Spinal cord (tissue), 10 donors: ENCODE measurements around the gene DGKG. TPM values are rescaled to one million over a fixed set of nuclear protein-coding genes. Genes with fewer than 3 reads are reported as not detected.

Experiments
- DNase-seq, 6 donors: peaks; one replicate each; pipeline versions ENCODE4 v3.0.0 to v3.0.0-alpha.2; 2013 to 2015; ENCODE audit warnings: low spot score in 6 of 6, low read depth in 4 of 6
- H3K27ac ChIP-seq: one replicate; pipeline ENCODE4 v1.5.1; 2013; ENCODE audit warnings: low read depth, low read length, control low read depth
- H3K27me3 ChIP-seq: one replicate; pipeline ENCODE4 v1.6.1; 2013; ENCODE audit warnings: low read length; ENCODE audit not compliant: control insufficient read depth, insufficient read depth
- H3K36me3 ChIP-seq: one replicate; pipeline ENCODE4 v1.6.1; 2013; ENCODE audit warnings: low read length; ENCODE audit not compliant: control insufficient read depth, insufficient read depth
- H3K4me1 ChIP-seq: one replicate; pipeline ENCODE4 v1.6.1; 2013; ENCODE audit warnings: low read length; ENCODE audit not compliant: control insufficient read depth, insufficient read depth
- H3K4me3 ChIP-seq: one replicate; pipeline ENCODE4 v1.5.1; 2013; ENCODE audit warnings: low read depth, low read length, control low read depth
- H3K9me3 ChIP-seq: one replicate; pipeline ENCODE4 v1.6.1; 2013; ENCODE audit warnings: low read length; ENCODE audit not compliant: control insufficient read depth, insufficient read depth
- WGBS: methylation state at CpG from one replicate; pipeline ENCODE4 v1.1.5; 2013; ENCODE audit warnings: missing lambda C conversion rate; ENCODE audit not compliant: insufficient coverage; 5-methylcytosine and 5-hydroxymethylcytosine counted together
- long read RNA-seq, 4 donors: transcript quantifications; one replicate each; lab custom pipeline, GENCODE V29; 2026
- polyA plus RNA-seq, 2 donors: library from polyadenylated mRNA; unstranded; fragments of 120-200 nt; gene quantifications; one replicate each; pipeline ENCODE4 v1.2.1, GENCODE V29; 2013; ENCODE audit not compliant: insufficient read length in 2 of 2
- total RNA-seq, 2 donors: library from RNA; depleted of rRNA in 1 of 2; stranded (reverse); fragments of 120-200 nt in 1 of 2; fragments of >200 nt in 1 of 2; gene quantifications; one replicate each; pipeline versions ENCODE4 v1.2.3 to v1.2.4, GENCODE V29; 2013 to 2014
- donor health status: healthy.

DGKG gene
- total RNA-seq (10 to 100 TPM in 1 of 2 donors, 1 to 10 TPM in 1; 5.6 to 20.6 TPM), polyA plus RNA-seq (10 to 100 TPM in 1 of 2 donors, 1 to 10 TPM in 1; 9.7 to 10.2 TPM)
- long read RNA-seq, donor 1, full-length matches to known transcripts, result 2 of 2 reads
- long read RNA-seq, donor 1, partial matches to known transcripts, result 0 of 2 reads
- long read RNA-seq, donor 1, other reads (novel, unspliced or antisense), result 0 of 2 reads
- long read RNA-seq, donor 2, result 0 reads
- long read RNA-seq, donor 3, result 0 reads
- long read RNA-seq, donor 4, result 0 reads

GRCh38 chr3:186361762-186362536, at the start of gene DGKG:
DGKG (minus strand) TSS chr3:186362234; CDS start chr3:186320459, 41,775 bp downstream.
- H3K27ac ChIP-seq, result no peak within 1 kb of the TSS
- 0% methylated on average over 52 of the region's 62 CpGs for WGBS
- peaks cover 39% of the 10 kb centered on the region for H3K4me1 ChIP-seq
- no peaks in the 10 kb centered on the region for H3K36me3 ChIP-seq
- H3K4me3 ChIP-seq, result peak within 1 kb of the TSS; percentile 56
- no peaks in the 10 kb centered on the region for H3K9me3 ChIP-seq
- peak in 3 of 6 donors; percentile 35 to 88 (median 80) for DNase-seq
- H3K27me3 ChIP-seq, result peaks cover 17% of the 10 kb centered on the region

- Histone ChIP-seq H3K36me3 (no peaks in the 10 kb centered on the region), H3K4me1 (peaks cover 18% of the 10 kb centered on the region), H3K9me3 (no peaks in the 10 kb centered on the region), H3K27me3 (no peaks in the 10 kb centered on the region), H3K4me3 (no peak overlapping the region), H3K27ac (no peak overlapping the region)
- WGBS, result 96% methylated on average over 2 of the region's 2 CpGs
- DNase-seq, result no peak
These were observed 49.1 kb upstream of the DGKG start for GRCh38 chr3:186411089-186411488.

GRCh38 chr3:186406669-186407635, 44.9 kb upstream of the DGKG start:
- H3K4me1 ChIP-seq, result no peaks in the 10 kb centered on the region
- H3K27ac ChIP-seq, result no peak overlapping the region
- DNase-seq, result peak in 1 of 6 donors; percentile 38
- WGBS, result 73% methylated on average over 11 of the region's 14 CpGs
- no peaks in the 10 kb centered on the region for H3K36me3 ChIP-seq
- H3K4me3 ChIP-seq, result no peak overlapping the region
- H3K27me3 ChIP-seq, result no peaks in the 10 kb centered on the region
- H3K9me3 ChIP-seq, result no peaks in the 10 kb centered on the region

- Histone ChIP-seq H3K9me3 (no peaks in the 10 kb centered on the region), H3K27ac (no peak overlapping the region), H3K27me3 (no peaks in the 10 kb centered on the region), H3K4me3 (no peak overlapping the region), H3K4me1 (no peaks in the 10 kb centered on the region), H3K36me3 (no peaks in the 10 kb centered on the region)
- WGBS, result 100% methylated on average over 2 of the region's 6 CpGs
- no peak for DNase-seq
These were observed 39.5 kb upstream of the DGKG start for GRCh38 chr3:186401556-186401955.

- H3K27ac ChIP-seq, result no peak overlapping the region
- H3K4me3 ChIP-seq, result no peak overlapping the region
- no peaks in the 10 kb centered on the region for H3K4me1 ChIP-seq
- H3K36me3 ChIP-seq, result no peaks in the 10 kb centered on the region
- H3K9me3 ChIP-seq, result no peaks in the 10 kb centered on the region
- no peak for DNase-seq
- H3K27me3 ChIP-seq, result no peaks in the 10 kb centered on the region
These were observed 38.6 kb upstream of the DGKG start for GRCh38 chr3:186400662-186401061.

GRCh38 chr3:186400026-186400425, 38.0 kb upstream of the DGKG start:
- no peaks in the 10 kb centered on the region for H3K36me3 ChIP-seq
- WGBS, result no CpG with 5 or more reads among the region's 1 CpG
- no peaks in the 10 kb centered on the region for H3K9me3 ChIP-seq
- no peak overlapping the region for H3K4me3 ChIP-seq
- H3K27me3 ChIP-seq, result no peaks in the 10 kb centered on the region
- no peak overlapping the region for H3K27ac ChIP-seq
- no peak for DNase-seq
- H3K4me1 ChIP-seq, result no peaks in the 10 kb centered on the region

GRCh38 chr3:186394566-186395217, 32.7 kb upstream of the DGKG start:
- no peaks in the 10 kb centered on the region for H3K27me3 ChIP-seq
- no peak overlapping the region for H3K4me3 ChIP-seq
- whole genome bisulfite sequencing, result 90% methylated on average over 2 of the region's 4 CpGs

GRCh38 chr3:186386883-186387560, 25.0 kb upstream of the DGKG start:
- no peaks in the 10 kb centered on the region for H3K36me3 ChIP-seq
- DNase-seq, result no peak
- H3K4me1 ChIP-seq, result peaks cover 10% of the 10 kb centered on the region
- 90% methylated on average over 4 of the region's 4 CpGs for WGBS
- no peaks in the 10 kb centered on the region for H3K27me3 ChIP-seq
- H3K4me3 ChIP-seq, result no peak overlapping the region
- no peak overlapping the region for H3K27ac ChIP-seq
- no peaks in the 10 kb centered on the region for H3K9me3 ChIP-seq

More at GRCh38 chr3:186394566-186395217, 32.7 kb upstream of the DGKG start:
- H3K36me3 ChIP-seq, result no peaks in the 10 kb centered on the region
- no peaks in the 10 kb centered on the region for H3K4me1 ChIP-seq
- no peak for DNase-seq
- H3K9me3 ChIP-seq, result peaks cover 2% of the 10 kb centered on the region
- no peak overlapping the region for H3K27ac ChIP-seq
